Loucy (cell line): ENCODE data around the gene WWOX.

Source experiments
- H2AFZ ChIP-seq: fragments of 200-600 bp; sonication (generic); 2 replicates; pipeline ENCODE4 v1.6.0; 2016; ENCODE audit warnings: antibody characterized with exemption, mild to moderate bottlenecking, low read length, moderate library complexity
- H3F3A ChIP-seq: fragments of 200-600 bp; 2 replicates; pipeline ENCODE4 v1.6.0; 2016; ENCODE audit warnings: antibody characterized with exemption, low read depth, mild to moderate bottlenecking
- H3K27me3 ChIP-seq: fragments of 200-600 bp; sonication (generic); 2 replicates; pipeline ENCODE4 v1.6.1; 2014; ENCODE audit warnings: low read length, mild to moderate bottlenecking; ENCODE audit not compliant: insufficient read depth, poor library complexity, severe bottlenecking
- H3K36me3 ChIP-seq: fragments of 200-600 bp; sonication (generic); 2 replicates; pipeline ENCODE4 v1.6.1; 2016; ENCODE audit warnings: low read length; ENCODE audit not compliant: insufficient read depth
- H3K4me1 ChIP-seq: fragments of 200-600 bp; sonication (generic); 2 replicates; pipeline ENCODE4 v1.5.1; 2014; ENCODE audit warnings: low read length, mild to moderate bottlenecking; ENCODE audit not compliant: insufficient read depth, poor library complexity, severe bottlenecking
- H3K4me2 ChIP-seq: fragments of 200-600 bp; sonication (generic); 2 replicates; pipeline ENCODE4 v1.6.0; 2014; ENCODE audit warnings: antibody characterized with exemption, low read length, low read depth, mild to moderate bottlenecking; ENCODE audit not compliant: poor library complexity, severe bottlenecking
- H3K4me3 ChIP-seq: fragments of 200-600 bp; sonication (generic); 2 replicates; pipeline ENCODE4 v1.5.1; 2014; ENCODE audit warnings: low read length, mild to moderate bottlenecking, mixed read lengths; ENCODE audit not compliant: poor library complexity, severe bottlenecking
- H3K79me2 ChIP-seq: fragments of 200-600 bp; sonication (generic); 2 replicates; pipeline ENCODE4 v1.6.1; 2014; ENCODE audit warnings: low read length; ENCODE audit not compliant: insufficient read depth
- H3K9ac ChIP-seq: fragments of 200-600 bp; sonication (generic); 2 replicates; pipeline ENCODE4 v1.6.0; 2014; ENCODE audit warnings: mild to moderate bottlenecking, low read depth, low read length, moderate library complexity; ENCODE audit not compliant: poor library complexity, severe bottlenecking
- H3K9me2 ChIP-seq: fragments of 200-600 bp; sonication (generic); replicated peaks from 2 replicates; pipeline ENCODE4 v1.6.1; 2016; ENCODE audit warnings: low read depth, low read length, mixed read lengths
- H3K9me3 ChIP-seq: fragments of 200-600 bp; sonication (generic); 2 replicates; pipeline ENCODE4 v1.6.1; 2014; ENCODE audit warnings: mild to moderate bottlenecking, antibody characterized with exemption, low read length, low read depth; ENCODE audit not compliant: insufficient read depth
- H4K20me1 ChIP-seq: fragments of 200-600 bp; sonication (generic); 2 replicates; pipeline ENCODE4 v1.6.0; 2014; ENCODE audit warnings: antibody characterized with exemption, low read length, mild to moderate bottlenecking; ENCODE audit not compliant: insufficient read depth, poor library complexity, severe bottlenecking
- EZH2phosphoT487 ChIP-seq: fragments of 200-600 bp; IDR thresholded peaks from 2 replicates; pipeline ENCODE4 v1.6.1; 2018; ENCODE audit warnings: antibody characterized with exemption, mild to moderate bottlenecking, moderate library complexity, borderline replicate concordance
- TF ChIP-seq, protein P1 (sequence below): fragments of 200-600 bp; sonication (generic); conservative IDR thresholded peaks from 2 replicates; pipeline ENCODE4 v1.5.1; 2014; ENCODE audit warnings: mild to moderate bottlenecking, antibody characterized with exemption, low read length

The WWOX gene

DNA sequence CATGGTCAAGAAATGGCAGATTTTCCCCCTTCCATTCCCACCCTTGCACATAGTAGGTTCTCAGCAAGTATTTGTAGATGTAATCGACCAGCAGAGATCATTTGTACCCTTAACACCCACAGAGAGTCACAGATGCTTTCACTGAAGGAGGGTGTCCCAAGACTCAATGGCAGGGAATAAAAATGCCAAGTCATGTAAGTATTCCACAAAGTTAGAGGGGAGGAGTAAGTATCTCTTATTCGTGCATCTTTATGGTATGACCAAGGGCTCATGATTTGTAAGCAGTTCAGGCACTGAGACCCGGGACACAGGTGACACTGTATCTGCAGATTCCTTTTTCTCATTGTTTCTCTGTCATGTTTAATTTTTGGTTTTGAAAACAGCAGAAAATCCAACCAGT, 1011.5 kb downstream of the WWOX start:
- no peaks in the 10 kb centered on the region for H3K9me3 ChIP-seq
- no peaks in the 10 kb centered on the region for H3K9me2 ChIP-seq
- no peak overlapping the region for H3K4me2 ChIP-seq
- no peaks in the 10 kb centered on the region for H3K79me2 ChIP-seq
- H3K27me3 ChIP-seq, result no peaks in the 10 kb centered on the region
- no peak for TF ChIP-seq EZH2phosphoT487
- TF ChIP-seq, protein P1, sequence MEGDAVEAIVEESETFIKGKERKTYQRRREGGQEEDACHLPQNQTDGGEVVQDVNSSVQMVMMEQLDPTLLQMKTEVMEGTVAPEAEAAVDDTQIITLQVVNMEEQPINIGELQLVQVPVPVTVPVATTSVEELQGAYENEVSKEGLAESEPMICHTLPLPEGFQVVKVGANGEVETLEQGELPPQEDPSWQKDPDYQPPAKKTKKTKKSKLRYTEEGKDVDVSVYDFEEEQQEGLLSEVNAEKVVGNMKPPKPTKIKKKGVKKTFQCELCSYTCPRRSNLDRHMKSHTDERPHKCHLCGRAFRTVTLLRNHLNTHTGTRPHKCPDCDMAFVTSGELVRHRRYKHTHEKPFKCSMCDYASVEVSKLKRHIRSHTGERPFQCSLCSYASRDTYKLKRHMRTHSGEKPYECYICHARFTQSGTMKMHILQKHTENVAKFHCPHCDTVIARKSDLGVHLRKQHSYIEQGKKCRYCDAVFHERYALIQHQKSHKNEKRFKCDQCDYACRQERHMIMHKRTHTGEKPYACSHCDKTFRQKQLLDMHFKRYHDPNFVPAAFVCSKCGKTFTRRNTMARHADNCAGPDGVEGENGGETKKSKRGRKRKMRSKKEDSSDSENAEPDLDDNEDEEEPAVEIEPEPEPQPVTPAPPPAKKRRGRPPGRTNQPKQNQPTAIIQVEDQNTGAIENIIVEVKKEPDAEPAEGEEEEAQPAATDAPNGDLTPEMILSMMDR, result no peak
- no peak overlapping the region for H2AFZ ChIP-seq
- no peaks in the 10 kb centered on the region for H3F3A ChIP-seq
- no peaks in the 10 kb centered on the region for H3K36me3 ChIP-seq
- no peaks in the 10 kb centered on the region for H3K4me1 ChIP-seq
- no peaks in the 10 kb centered on the region for H4K20me1 ChIP-seq
- H3K4me3 ChIP-seq, result no peak overlapping the region
- no peak overlapping the region for H3K9ac ChIP-seq

DNA sequence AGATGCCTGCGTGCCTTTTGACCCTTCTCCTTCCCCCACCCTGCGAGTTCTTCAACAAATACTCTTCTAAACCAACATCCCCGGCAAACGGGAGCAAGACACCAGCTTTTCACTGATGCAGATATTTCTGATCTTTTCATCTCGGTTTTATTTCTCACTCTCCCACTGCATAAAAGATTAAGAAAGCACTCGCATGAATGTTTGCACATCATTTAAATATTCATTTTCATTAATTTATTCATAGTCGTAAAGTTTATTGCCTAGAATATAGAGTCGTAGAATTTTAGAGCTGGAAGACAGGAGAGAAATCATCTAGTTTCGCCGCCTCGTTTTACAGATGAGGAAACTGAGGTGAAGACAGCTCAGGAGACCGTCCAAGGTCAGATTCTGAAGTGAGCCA, 1013.0 kb downstream of the WWOX start:
- no peaks in the 10 kb centered on the region for H3K4me1 ChIP-seq
- no peak overlapping the region for H3K4me2 ChIP-seq
- H3K9me2 ChIP-seq, result no peaks in the 10 kb centered on the region
- no peak for TF ChIP-seq EZH2phosphoT487
- TF ChIP-seq, protein P1, result no peak
- no peaks in the 10 kb centered on the region for H3K79me2 ChIP-seq
- no peak overlapping the region for H3K9ac ChIP-seq
- no peaks in the 10 kb centered on the region for H3K36me3 ChIP-seq
- H3K27me3 ChIP-seq, result no peaks in the 10 kb centered on the region
- H3K9me3 ChIP-seq, result peaks cover 5% of the 10 kb centered on the region; the same call in 1 of the 2 replicates
- no peaks in the 10 kb centered on the region for H3F3A ChIP-seq
- H2AFZ ChIP-seq, result no peak overlapping the region
- H3K4me3 ChIP-seq, result no peak overlapping the region
- H4K20me1 ChIP-seq, result no peaks in the 10 kb centered on the region

DNA sequence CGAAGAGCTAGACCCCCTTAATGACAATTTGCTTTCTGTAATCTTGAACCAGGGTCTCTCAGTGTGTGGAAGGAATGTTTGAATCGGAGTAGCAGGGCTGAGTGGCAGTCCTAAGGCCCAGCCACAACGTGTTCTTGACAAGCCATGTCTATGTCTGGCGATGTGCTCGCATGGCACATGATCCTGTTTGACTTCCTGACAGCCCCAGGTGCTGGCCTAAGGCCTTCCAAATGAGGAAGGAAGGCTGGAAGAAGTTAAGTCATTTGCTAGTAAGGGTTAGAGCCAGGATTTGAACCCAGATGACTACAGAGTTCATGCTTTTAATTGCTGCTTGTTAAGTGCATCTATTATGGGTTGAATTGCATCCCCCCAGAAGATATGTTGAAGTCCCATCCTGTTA, 1014.4 kb downstream of the WWOX start:
- H3K4me1 ChIP-seq, result no peaks in the 10 kb centered on the region
- no peaks in the 10 kb centered on the region for H3K9me2 ChIP-seq
- no peaks in the 10 kb centered on the region for H4K20me1 ChIP-seq
- no peak overlapping the region for H3K9ac ChIP-seq
- no peaks in the 10 kb centered on the region for H3F3A ChIP-seq
- H3K27me3 ChIP-seq, result no peaks in the 10 kb centered on the region
- H3K9me3 ChIP-seq, result peaks cover 8% of the 10 kb centered on the region; the same call in 1 of the 2 replicates
- no peaks in the 10 kb centered on the region for H3K36me3 ChIP-seq
- H2AFZ ChIP-seq, result no peak overlapping the region
- no peak for TF ChIP-seq EZH2phosphoT487
- TF ChIP-seq, protein P1, result no peak
- H3K79me2 ChIP-seq, result no peaks in the 10 kb centered on the region
- H3K4me2 ChIP-seq, result no peak overlapping the region
- H3K4me3 ChIP-seq, result no peak overlapping the region
